Placental pericyte (primary cell): ENCODE data around the gene ZNF85. TPM values are rescaled to one million over a fixed set of nuclear protein-coding genes. Genes with fewer than 3 reads are reported as not detected.

Experiments used
- total RNA-seq: library from RNA; depleted of rRNA; stranded (reverse); fragments of >200 nt; gene quantifications from 2 replicates; pipeline ENCODE4 v1.2.3, GENCODE V29; 2012

ZNF85 gene
- 1.3 and 13.5 TPM in 2 replicates for total RNA-seq

GRCh38 chr19:20923077-20923871 is at the start of gene ZNF85:
Gene ZNF85, plus strand, starts transcription at chr19:20923251. Its CDS starts 150 bp downstream, at chr19:20923401.

Other genes with a start within 250 kb of the ZNF85 start
- gene ZNF66, start 146.9 kb upstream of the ZNF85 start, total RNA-seq: 0.66 and 3.3 TPM in 2 replicates
- 3.1 and 11.7 TPM in 2 replicates for gene ZNF430, start 97.4 kb downstream of the ZNF85 start, total RNA-seq
- gene ZNF714, start 159.0 kb downstream of the ZNF85 start, total RNA-seq: 1.5 and 7.3 TPM in 2 replicates
- 2.4 and 5.2 TPM in 2 replicates for gene ZNF431, start 218.8 kb downstream of the ZNF85 start, total RNA-seq